Uterus (tissue), 2 donors: ENCODE data around the gene GTF2F1.
"Not testable (repeated sequence)": the region's sequence is repeated elsewhere in the genome, so short reads cannot be mapped to it uniquely, and the experiment has no call there.

Experiments used
- POLR2A ChIP-seq, 2 donors: fragments of 450-650 bp; IDR thresholded peaks; one replicate each; pipeline ENCODE4 v1.6.1; 2016; ENCODE audit warnings: antibody characterized with exemption in 2 of 2, mild to moderate bottlenecking in 1 of 2, moderate library complexity in 1 of 2
- TF ChIP-seq, protein P1 (sequence below), 4 experiments: fragments of 200-600 bp in 2 of 4; fragments of 450-650 bp in 2 of 4; sonication (generic) in 2 of 4; IDR thresholded peaks; one replicate each; pipeline ENCODE4 v1.5.1; 2016 to 2019; ENCODE audit warnings: antibody characterized with exemption in 4 of 4, mild to moderate bottlenecking in 2 of 4, moderate library complexity in 1 of 4

DNA sequence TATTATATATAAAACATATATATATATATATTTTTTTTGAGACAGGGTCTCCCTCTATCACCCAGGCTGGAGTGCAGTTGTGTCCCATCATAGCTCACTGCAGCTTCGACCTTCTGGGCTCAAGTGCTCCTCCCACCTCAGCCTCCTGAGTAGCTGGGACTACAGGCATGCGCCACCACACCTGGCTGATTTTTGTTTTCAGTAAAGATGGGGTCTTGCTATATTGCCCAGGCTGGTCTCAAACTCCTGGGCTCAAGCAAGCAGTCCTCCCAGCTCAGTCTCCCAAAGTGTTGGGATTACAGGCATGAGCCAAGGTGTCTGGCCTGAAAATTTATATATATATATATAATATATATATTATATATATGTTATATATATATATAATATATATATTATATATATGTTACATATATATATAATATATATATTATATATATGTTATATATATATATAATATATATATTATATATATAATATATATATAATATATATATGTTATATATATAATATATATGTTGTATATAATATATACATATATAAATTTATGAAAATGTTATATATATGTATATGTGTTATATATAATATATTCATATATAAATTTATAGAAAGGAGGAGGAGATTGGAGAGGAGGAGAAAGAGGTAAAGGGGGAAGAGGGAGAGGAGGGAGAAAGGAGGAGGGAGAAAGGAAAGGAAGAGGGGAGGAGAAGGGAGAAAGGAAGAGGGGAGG lies 35.9 kb upstream of the GTF2F1 start:
- TF ChIP-seq, protein P1, sequence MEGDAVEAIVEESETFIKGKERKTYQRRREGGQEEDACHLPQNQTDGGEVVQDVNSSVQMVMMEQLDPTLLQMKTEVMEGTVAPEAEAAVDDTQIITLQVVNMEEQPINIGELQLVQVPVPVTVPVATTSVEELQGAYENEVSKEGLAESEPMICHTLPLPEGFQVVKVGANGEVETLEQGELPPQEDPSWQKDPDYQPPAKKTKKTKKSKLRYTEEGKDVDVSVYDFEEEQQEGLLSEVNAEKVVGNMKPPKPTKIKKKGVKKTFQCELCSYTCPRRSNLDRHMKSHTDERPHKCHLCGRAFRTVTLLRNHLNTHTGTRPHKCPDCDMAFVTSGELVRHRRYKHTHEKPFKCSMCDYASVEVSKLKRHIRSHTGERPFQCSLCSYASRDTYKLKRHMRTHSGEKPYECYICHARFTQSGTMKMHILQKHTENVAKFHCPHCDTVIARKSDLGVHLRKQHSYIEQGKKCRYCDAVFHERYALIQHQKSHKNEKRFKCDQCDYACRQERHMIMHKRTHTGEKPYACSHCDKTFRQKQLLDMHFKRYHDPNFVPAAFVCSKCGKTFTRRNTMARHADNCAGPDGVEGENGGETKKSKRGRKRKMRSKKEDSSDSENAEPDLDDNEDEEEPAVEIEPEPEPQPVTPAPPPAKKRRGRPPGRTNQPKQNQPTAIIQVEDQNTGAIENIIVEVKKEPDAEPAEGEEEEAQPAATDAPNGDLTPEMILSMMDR (IDR thresholded peaks at IDR 0.05): not testable (repeated sequence)
- not testable (repeated sequence) for TF ChIP-seq POLR2A (IDR thresholded peaks at IDR 0.05)
